ENCODE measurements around the gene TMEM163.

TMEM163 gene

GRCh38 chr2:134532537-134532936 lies 186.3 kb downstream of the TMEM163 start:
- Histone ChIP-seq H3K9ac (ENCODE audit: low read length) (no peak overlapping the region), H2AFZ (ENCODE audit: low read length) (no peak overlapping the region), H3K27ac (ENCODE audit: low read depth, low read length, poor library complexity, severe bottlenecking) (no peak overlapping the region), H3K4me3 (ENCODE audit: low read depth, low read length, poor library complexity, severe bottlenecking) (no peak overlapping the region), H3K27me3 (ENCODE audit: insufficient read depth, low read length) (no peaks in the 10 kb centered on the region), H3K79me2 (ENCODE audit: insufficient read depth, low read length) (no peaks in the 10 kb centered on the region), H3K4me2 (ENCODE audit: low read length) (no peak overlapping the region), H3K9me3 (ENCODE audit: low read length) (no peaks in the 10 kb centered on the region), H3K9me2 (ENCODE audit: low read depth, low read length) (no peaks in the 10 kb centered on the region), H3K4me1 (ENCODE audit: insufficient read depth, low read length, severe bottlenecking) (no peaks in the 10 kb centered on the region), H3F3A (ENCODE audit: insufficient read depth, low read length) (no peaks in the 10 kb centered on the region), H3K36me3 (ENCODE audit: insufficient read depth, low read length) (no peaks in the 10 kb centered on the region), H4K20me1 (ENCODE audit: insufficient read depth, low read length) (no peaks in the 10 kb centered on the region)
- TF ChIP-seq, protein P1, sequence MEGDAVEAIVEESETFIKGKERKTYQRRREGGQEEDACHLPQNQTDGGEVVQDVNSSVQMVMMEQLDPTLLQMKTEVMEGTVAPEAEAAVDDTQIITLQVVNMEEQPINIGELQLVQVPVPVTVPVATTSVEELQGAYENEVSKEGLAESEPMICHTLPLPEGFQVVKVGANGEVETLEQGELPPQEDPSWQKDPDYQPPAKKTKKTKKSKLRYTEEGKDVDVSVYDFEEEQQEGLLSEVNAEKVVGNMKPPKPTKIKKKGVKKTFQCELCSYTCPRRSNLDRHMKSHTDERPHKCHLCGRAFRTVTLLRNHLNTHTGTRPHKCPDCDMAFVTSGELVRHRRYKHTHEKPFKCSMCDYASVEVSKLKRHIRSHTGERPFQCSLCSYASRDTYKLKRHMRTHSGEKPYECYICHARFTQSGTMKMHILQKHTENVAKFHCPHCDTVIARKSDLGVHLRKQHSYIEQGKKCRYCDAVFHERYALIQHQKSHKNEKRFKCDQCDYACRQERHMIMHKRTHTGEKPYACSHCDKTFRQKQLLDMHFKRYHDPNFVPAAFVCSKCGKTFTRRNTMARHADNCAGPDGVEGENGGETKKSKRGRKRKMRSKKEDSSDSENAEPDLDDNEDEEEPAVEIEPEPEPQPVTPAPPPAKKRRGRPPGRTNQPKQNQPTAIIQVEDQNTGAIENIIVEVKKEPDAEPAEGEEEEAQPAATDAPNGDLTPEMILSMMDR (IDR thresholded peaks at IDR 0.05; ENCODE audit: low read length), result no peak
- TF ChIP-seq EZH2 (IDR thresholded peaks at IDR 0.05; ENCODE audit: borderline replicate concordance, low read length), result no peak

- no peaks in the 10 kb centered on the region for H3K4me1 ChIP-seq (ENCODE audit: insufficient read depth, low read length, severe bottlenecking)
- no peaks in the 10 kb centered on the region for H4K20me1 ChIP-seq (ENCODE audit: insufficient read depth, low read length)
- H3K4me3 ChIP-seq (ENCODE audit: low read depth, low read length, poor library complexity, severe bottlenecking), result no peak overlapping the region
- no peaks in the 10 kb centered on the region for H3K27me3 ChIP-seq (ENCODE audit: insufficient read depth, low read length)
- H3K9me2 ChIP-seq (ENCODE audit: low read depth, low read length), result no peaks in the 10 kb centered on the region
- no peaks in the 10 kb centered on the region for H3K36me3 ChIP-seq (ENCODE audit: insufficient read depth, low read length)
- no peak overlapping the region for H3K9ac ChIP-seq (ENCODE audit: low read length)
- H3K9me3 ChIP-seq (ENCODE audit: low read length), result no peaks in the 10 kb centered on the region
- no peak overlapping the region for H2AFZ ChIP-seq (ENCODE audit: low read length)
- no peak overlapping the region for H3K4me2 ChIP-seq (ENCODE audit: low read length)
- no peak for TF ChIP-seq EZH2 (IDR thresholded peaks at IDR 0.05; ENCODE audit: borderline replicate concordance, low read length)
- TF ChIP-seq, protein P1 (IDR thresholded peaks at IDR 0.05; ENCODE audit: low read length), result no peak
- H3K79me2 ChIP-seq (ENCODE audit: insufficient read depth, low read length), result no peaks in the 10 kb centered on the region
- no peaks in the 10 kb centered on the region for H3F3A ChIP-seq (ENCODE audit: insufficient read depth, low read length)
- no peak overlapping the region for H3K27ac ChIP-seq (ENCODE audit: low read depth, low read length, poor library complexity, severe bottlenecking)
Observed at GRCh38 chr2:134527381-134527780, 191.4 kb downstream of the TMEM163 start.

DNA sequence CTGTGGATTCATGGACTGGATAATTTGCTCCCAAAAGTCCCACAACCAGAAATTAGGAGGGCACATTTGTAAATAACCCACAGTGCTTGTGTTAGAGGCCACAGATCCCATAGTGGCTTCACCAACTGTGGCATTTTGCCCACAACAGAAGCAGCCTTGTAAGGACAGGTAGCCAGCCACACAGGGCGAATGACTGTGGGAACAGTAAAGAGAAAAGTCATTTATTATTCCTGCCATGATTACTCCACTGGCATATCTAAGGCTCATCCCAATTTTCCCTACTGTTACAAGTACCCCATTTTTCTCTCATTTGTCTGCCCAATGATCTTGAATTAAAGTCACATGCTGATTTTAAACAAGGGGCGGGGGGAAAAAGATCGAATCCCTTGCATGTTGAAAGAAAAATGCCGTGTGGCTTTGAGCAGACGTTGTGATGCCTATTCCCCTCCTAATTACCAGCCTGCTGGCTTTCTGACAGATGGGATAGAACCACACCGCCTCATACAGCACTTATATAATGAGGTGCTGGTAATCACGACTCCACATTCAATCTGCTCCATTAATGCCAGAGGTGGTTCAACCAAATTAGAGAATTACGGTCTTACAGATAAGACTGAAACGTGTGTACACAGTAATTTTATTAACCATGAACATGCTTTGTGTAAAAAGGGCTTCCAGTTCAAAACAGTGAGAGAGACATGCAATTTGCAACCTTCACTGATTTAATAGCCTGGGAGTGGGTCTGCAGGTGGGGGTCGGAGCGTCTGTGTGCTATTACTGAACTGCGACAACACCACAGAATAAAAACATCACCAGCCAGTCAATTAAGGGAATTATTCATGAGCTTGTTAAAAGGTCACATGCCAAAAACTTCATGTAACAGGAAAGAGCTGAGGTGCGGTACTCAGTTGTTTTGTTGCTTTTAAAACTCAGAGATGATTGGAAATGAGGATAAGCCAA lies 196.0 kb downstream of the TMEM163 start:
- TF ChIP-seq, protein P1 (IDR thresholded peaks at IDR 0.05; ENCODE audit: low read length), result no peak
- no peak for TF ChIP-seq EZH2 (IDR thresholded peaks at IDR 0.05; ENCODE audit: borderline replicate concordance, low read length)
- Histone ChIP-seq H3K4me1 (ENCODE audit: insufficient read depth, low read length, severe bottlenecking) (no peaks in the 10 kb centered on the region), H3K27ac (ENCODE audit: low read depth, low read length, poor library complexity, severe bottlenecking) (no peak overlapping the region), H3K9me2 (ENCODE audit: low read depth, low read length) (no peaks in the 10 kb centered on the region), H3K79me2 (ENCODE audit: insufficient read depth, low read length) (no peaks in the 10 kb centered on the region), H3K9ac (ENCODE audit: low read length) (no peak overlapping the region), H3K36me3 (ENCODE audit: insufficient read depth, low read length) (no peaks in the 10 kb centered on the region), H3F3A (ENCODE audit: insufficient read depth, low read length) (no peaks in the 10 kb centered on the region), H3K27me3 (ENCODE audit: insufficient read depth, low read length) (no peaks in the 10 kb centered on the region; the same call in 1 of the 2 replicates), H3K9me3 (ENCODE audit: low read length) (no peaks in the 10 kb centered on the region), H3K4me2 (ENCODE audit: low read length) (no peak overlapping the region), H2AFZ (ENCODE audit: low read length) (no peak overlapping the region), H4K20me1 (ENCODE audit: insufficient read depth, low read length) (no peaks in the 10 kb centered on the region), H3K4me3 (ENCODE audit: low read depth, low read length, poor library complexity, severe bottlenecking) (no peak overlapping the region)

All from OCI-LY1 (cell line).